ENCODE results near the gene SLC22A7.

SLC22A7 gene

DNA sequence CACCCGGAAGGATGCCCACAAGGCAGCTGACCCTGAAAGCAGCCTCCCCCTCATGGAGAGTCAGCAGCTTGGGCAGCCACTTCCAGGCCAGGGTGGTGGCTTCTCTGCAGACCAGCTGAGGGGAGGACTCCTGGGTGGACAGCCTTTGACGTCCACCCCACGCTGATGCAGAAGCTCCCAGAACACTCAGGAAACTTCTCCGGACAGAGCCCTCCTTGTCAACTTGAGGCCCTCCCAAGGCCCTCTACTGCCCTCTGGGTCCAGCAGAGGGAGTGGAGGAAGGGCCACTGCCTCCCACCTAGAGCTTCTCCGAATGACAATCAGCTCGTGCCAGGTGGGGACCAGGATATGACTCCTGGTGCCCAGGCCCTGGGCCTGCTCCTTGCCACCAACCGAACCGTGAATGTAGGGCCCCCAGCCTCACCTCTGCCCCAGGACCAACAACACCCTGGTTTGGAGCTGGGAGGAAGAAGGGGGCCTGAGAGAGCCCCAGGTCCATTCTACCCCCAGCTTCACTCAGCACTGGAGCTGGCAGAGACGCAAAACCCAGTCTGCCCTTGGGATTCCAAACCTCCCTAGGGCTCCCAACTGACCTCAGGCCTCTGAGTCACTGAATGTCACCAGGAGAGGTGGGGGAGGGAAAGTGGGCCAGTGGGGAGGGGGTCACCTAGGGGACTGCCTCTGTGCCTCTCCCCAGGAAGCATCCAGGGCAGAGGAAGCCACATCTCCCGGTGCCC is 10.9 kb upstream of the SLC22A7 start:
- TF ChIP-seq TCF4 (CRISPR knock-in tag; IDR thresholded peaks at IDR 0.05; ENCODE audit: borderline replicate concordance), result no peak
- TF ChIP-seq CSRNP3 (CRISPR knock-in tag; IDR thresholded peaks at IDR 0.05), result no peak
- no peak for TF ChIP-seq TSHZ2 (CRISPR knock-in tag; IDR thresholded peaks at IDR 0.05)
- no peak for TF ChIP-seq ZNF70 (CRISPR knock-in tag; IDR thresholded peaks at IDR 0.05)
- TF ChIP-seq, protein P1, sequence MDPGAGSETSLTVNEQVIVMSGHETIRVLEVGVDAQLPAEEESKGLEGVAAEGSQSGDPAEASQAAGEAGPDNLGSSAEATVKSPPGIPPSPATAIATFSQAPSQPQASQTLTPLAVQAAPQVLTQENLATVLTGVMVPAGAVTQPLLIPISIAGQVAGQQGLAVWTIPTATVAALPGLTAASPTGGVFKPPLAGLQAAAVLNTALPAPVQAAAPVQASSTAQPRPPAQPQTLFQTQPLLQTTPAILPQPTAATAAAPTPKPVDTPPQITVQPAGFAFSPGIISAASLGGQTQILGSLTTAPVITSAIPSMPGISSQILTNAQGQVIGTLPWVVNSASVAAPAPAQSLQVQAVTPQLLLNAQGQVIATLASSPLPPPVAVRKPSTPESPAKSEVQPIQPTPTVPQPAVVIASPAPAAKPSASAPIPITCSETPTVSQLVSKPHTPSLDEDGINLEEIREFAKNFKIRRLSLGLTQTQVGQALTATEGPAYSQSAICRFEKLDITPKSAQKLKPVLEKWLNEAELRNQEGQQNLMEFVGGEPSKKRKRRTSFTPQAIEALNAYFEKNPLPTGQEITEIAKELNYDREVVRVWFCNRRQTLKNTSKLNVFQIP (CRISPR knock-in tag; IDR thresholded peaks at IDR 0.05; ENCODE audit: borderline replicate concordance, low read depth), result no peak
- no peak for TF ChIP-seq ESRRG (CRISPR knock-in tag; IDR thresholded peaks at IDR 0.05)
- no peak for TF ChIP-seq ARNTL (CRISPR knock-in tag; IDR thresholded peaks at IDR 0.05; ENCODE audit: borderline replicate concordance, low read depth)
- ATAC-seq, result peak; percentile 36

- no peak for ATAC-seq
- TF ChIP-seq ESRRG (CRISPR knock-in tag; IDR thresholded peaks at IDR 0.05), result no peak
- no peak for TF ChIP-seq ZFP30 (CRISPR knock-in tag; IDR thresholded peaks at IDR 0.05)
- no peak for TF ChIP-seq ZFP3 (CRISPR knock-in tag; IDR thresholded peaks at IDR 0.05)
- TF ChIP-seq SNAI2 (CRISPR knock-in tag; IDR thresholded peaks at IDR 0.05), result no peak
- no peak for TF ChIP-seq CSDC2 (CRISPR knock-in tag; IDR thresholded peaks at IDR 0.05)
- no peak for TF ChIP-seq ARNTL (CRISPR knock-in tag; IDR thresholded peaks at IDR 0.05; ENCODE audit: borderline replicate concordance, low read depth)
- TF ChIP-seq BACH2 (CRISPR knock-in tag; IDR thresholded peaks at IDR 0.05; ENCODE audit: borderline replicate concordance), result no peak
- no peak for TF ChIP-seq TOX (CRISPR knock-in tag; IDR thresholded peaks at IDR 0.05; ENCODE audit: borderline replicate concordance)
- TF ChIP-seq ZNF8 (CRISPR knock-in tag; IDR thresholded peaks at IDR 0.05), result no peak
- TF ChIP-seq TCF4 (CRISPR knock-in tag; IDR thresholded peaks at IDR 0.05; ENCODE audit: borderline replicate concordance), result no peak
- TF ChIP-seq TSHZ2 (CRISPR knock-in tag; IDR thresholded peaks at IDR 0.05), result no peak
- no peak for TF ChIP-seq CREB5 (CRISPR knock-in tag; IDR thresholded peaks at IDR 0.05; ENCODE audit: low read depth)
- no peak for TF ChIP-seq ZNF70 (CRISPR knock-in tag; IDR thresholded peaks at IDR 0.05)
- TF ChIP-seq, protein P1 (CRISPR knock-in tag; IDR thresholded peaks at IDR 0.05; ENCODE audit: borderline replicate concordance, low read depth), result no peak
- no peak for TF ChIP-seq ZNF565 (CRISPR knock-in tag; conservative IDR thresholded peaks at IDR 0.05; ENCODE audit: low read depth)
- TF ChIP-seq PPARA (CRISPR knock-in tag; IDR thresholded peaks at IDR 0.05; ENCODE audit: borderline replicate concordance), result no peak
- no peak for TF ChIP-seq CSRNP3 (CRISPR knock-in tag; IDR thresholded peaks at IDR 0.05)
- TF ChIP-seq PATZ1 (CRISPR knock-in tag; IDR thresholded peaks at IDR 0.05; ENCODE audit: borderline replicate concordance), result no peak
- TF ChIP-seq RARB (CRISPR knock-in tag; IDR thresholded peaks at IDR 0.05), result no peak
- no peak for TF ChIP-seq OSR1 (CRISPR knock-in tag; IDR thresholded peaks at IDR 0.05)
These were observed 10.1 kb upstream of the SLC22A7 start for GRCh38 chr6:43287717-43288679.

Data from SK-N-SH treated with all-trans-retinoic acid at 6 μM for 48 hours (cell line).